Activated naive CD8-positive, alpha-beta T cell (primary cell): ENCODE results near the gene FBXL19.

Experiments
- H3K27ac Mint-ChIP-seq: one replicate; pipeline ENCODE4 v1.8.0; 2021; ENCODE audit warnings: mixed read lengths
- H3K27me3 Mint-ChIP-seq: one replicate; pipeline ENCODE4 v1.8.0; 2021; ENCODE audit warnings: mixed read lengths
- H3K36me3 Mint-ChIP-seq: one replicate; pipeline ENCODE4 v1.8.0; 2021; ENCODE audit warnings: mixed read lengths
- H3K4me1 Mint-ChIP-seq: one replicate; pipeline ENCODE4 v1.8.0; 2021; ENCODE audit warnings: low read depth, mixed read lengths
- H3K4me3 Mint-ChIP-seq: one replicate; pipeline ENCODE4 v1.8.0; 2021; ENCODE audit warnings: mild to moderate bottlenecking, mixed read lengths
- H3K9me3 Mint-ChIP-seq: one replicate; pipeline ENCODE4 v1.8.0; 2021; ENCODE audit warnings: low read depth, mixed read lengths

FBXL19 gene

GRCh38 chr16:30902029-30902972 lies 21.1 kb upstream of the FBXL19 start:
- peak overlapping the region; percentile 98 for H3K27ac Mint-ChIP-seq
- H3K4me3 Mint-ChIP-seq = peak overlapping the region; percentile 94
- peaks cover 4% of the 10 kb centered on the region for H3K9me3 Mint-ChIP-seq
- no peaks in the 10 kb centered on the region for H3K27me3 Mint-ChIP-seq
- H3K36me3 Mint-ChIP-seq = peaks cover 3% of the 10 kb centered on the region
- peaks cover 29% of the 10 kb centered on the region for H3K4me1 Mint-ChIP-seq

DNA sequence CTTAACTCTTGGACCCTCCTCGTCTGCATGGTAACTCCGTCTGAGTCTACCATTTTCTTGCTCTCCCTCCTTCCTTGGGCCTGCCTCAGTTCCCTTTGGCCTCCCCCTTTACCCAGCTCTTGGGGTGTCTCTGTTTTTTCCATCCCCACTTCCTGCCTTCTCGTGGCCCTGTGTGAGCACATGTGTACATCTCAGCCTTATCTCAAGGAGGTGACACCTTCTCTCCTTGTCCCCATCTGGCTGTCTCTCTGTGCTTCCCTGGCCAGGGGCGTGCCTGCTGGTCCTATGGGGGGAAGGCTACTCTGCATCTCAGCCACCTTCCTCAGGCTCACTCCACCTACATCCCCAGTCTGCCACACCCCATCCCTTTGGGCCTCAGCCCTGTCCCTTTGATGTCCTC lies 20.4 kb upstream of the FBXL19 start:
- Mint-ChIP-seq H3K36me3 (peaks cover 3% of the 10 kb centered on the region), H3K27me3 (no peaks in the 10 kb centered on the region), H3K27ac (peak overlapping the region; percentile 98), H3K4me3 (peak overlapping the region; percentile 94), H3K9me3 (peaks cover 4% of the 10 kb centered on the region), H3K4me1 (peaks cover 32% of the 10 kb centered on the region)

DNA sequence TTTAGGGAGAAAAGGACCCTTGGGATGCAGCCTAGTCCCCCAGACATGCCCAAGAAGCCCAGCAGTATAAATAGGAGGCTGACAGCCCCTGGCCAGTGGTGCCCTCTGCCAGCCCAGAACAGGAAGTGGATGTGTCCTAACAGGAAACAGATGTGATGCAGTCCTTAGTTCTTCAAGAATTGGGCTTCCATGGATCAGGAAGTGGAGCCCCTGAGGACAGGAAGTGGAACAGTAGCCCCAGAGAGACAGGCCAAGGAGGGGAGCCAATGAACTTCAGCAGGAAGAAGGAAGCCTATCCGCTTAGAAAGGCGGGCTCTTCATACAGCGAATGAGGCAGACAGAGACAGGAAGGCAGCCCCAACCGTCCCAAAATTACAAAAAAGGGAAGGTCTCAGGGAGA lies 19.8 kb upstream of the FBXL19 start:
- H3K9me3 Mint-ChIP-seq = peaks cover 4% of the 10 kb centered on the region
- H3K4me3 Mint-ChIP-seq = no peak overlapping the region
- peaks cover 32% of the 10 kb centered on the region for H3K4me1 Mint-ChIP-seq
- H3K27ac Mint-ChIP-seq = peak overlapping the region; percentile 93
- no peaks in the 10 kb centered on the region for H3K27me3 Mint-ChIP-seq
- peaks cover 3% of the 10 kb centered on the region for H3K36me3 Mint-ChIP-seq

- Mint-ChIP-seq H3K4me3 (no peak overlapping the region), H3K27ac (no peak overlapping the region), H3K9me3 (peaks cover 4% of the 10 kb centered on the region), H3K27me3 (no peaks in the 10 kb centered on the region), H3K36me3 (peaks cover 3% of the 10 kb centered on the region), H3K4me1 (peaks cover 35% of the 10 kb centered on the region)
Observed at GRCh38 chr16:30904114-30904780, 19.1 kb upstream of the FBXL19 start.

DNA sequence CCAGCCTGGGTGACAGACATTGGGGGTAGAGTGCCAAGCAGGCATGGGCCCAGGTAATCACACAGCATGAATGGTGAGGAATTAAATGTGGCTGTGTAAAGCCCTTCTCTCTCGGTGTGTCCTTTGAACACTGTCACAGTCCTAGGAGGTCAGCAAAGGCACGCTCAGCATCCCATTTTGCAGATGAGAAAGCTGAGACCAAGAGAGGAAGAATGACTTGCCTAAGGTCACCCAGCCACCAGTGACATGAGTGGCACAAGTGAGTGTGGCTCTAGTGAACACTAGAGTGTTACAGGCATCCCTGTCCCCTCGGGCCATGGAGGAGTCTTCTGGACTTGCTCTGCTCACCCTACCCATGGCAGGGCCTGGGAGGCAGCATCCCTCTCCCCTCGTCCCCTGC lies 16.3 kb upstream of the FBXL19 start:
- no peak overlapping the region for H3K27ac Mint-ChIP-seq

GRCh38 chr16:30910427-30911029 lies 12.8 kb upstream of the FBXL19 start:
- no peak overlapping the region for H3K27ac Mint-ChIP-seq
- no peaks in the 10 kb centered on the region for H3K9me3 Mint-ChIP-seq
- H3K36me3 Mint-ChIP-seq = no peaks in the 10 kb centered on the region
- peaks cover 11% of the 10 kb centered on the region for H3K4me1 Mint-ChIP-seq
- no peaks in the 10 kb centered on the region for H3K27me3 Mint-ChIP-seq
- no peak overlapping the region for H3K4me3 Mint-ChIP-seq

More for the DNA sequence above, 16.3 kb upstream of the FBXL19 start:
- no peaks in the 10 kb centered on the region for H3K27me3 Mint-ChIP-seq
- H3K4me1 Mint-ChIP-seq = peaks cover 26% of the 10 kb centered on the region
- H3K9me3 Mint-ChIP-seq = peaks cover 4% of the 10 kb centered on the region
- no peak overlapping the region for H3K4me3 Mint-ChIP-seq
- H3K36me3 Mint-ChIP-seq = peaks cover 3% of the 10 kb centered on the region

DNA sequence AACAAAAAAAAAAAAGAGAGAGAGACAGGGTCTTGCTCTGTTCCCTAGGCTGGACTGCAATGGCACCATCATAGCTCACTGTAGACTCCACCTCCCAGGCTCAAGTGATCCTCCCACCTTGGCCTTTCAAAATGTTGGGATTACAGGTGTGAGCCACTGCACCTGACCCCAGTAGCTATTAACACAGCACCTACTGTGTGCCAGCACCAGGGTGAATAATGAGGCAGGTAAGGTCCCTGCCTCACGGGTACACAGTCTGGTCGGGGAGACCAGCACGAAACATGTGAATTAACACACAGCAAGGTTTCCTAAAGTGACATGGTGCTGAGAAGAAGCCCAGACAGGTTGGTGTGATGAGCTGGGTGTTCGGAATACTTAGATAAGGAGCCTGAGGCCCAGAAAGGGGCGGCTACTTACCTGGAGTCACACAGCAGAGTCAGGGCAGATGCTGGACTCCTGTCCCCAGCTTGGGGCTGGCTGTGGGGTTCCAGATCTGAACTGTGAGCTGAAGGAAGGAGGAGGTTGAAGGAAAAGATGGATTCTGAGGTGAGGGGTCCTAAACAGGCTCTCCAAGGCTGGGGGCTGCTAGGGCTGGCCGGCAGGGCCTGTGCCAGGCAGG lies 10.5 kb upstream of the FBXL19 start:
- H3K27me3 Mint-ChIP-seq = no peaks in the 10 kb centered on the region
- H3K4me3 Mint-ChIP-seq = no peak overlapping the region
- no peaks in the 10 kb centered on the region for H3K9me3 Mint-ChIP-seq
- H3K36me3 Mint-ChIP-seq = no peaks in the 10 kb centered on the region
- peaks cover 4% of the 10 kb centered on the region for H3K4me1 Mint-ChIP-seq
- H3K27ac Mint-ChIP-seq = no peak overlapping the region

DNA sequence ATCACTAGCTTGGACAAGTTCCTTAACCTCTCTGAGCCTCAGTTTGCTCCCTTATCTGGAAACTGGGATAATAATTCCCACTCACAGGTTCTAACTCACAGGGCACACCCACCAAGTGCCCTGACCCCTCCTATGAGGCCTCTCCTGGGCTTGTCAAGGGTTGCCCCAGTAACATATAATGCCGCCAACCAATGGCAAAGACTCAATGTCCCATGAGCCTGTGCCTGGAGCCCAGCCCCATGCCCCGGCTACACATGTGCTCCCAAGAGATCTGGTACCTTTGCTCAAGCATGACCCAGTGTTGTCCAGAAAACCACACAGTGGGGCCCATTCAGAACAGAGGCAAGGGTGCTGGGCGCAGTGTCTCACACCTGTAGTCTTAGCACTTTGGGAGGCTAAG lies 8.5 kb upstream of the FBXL19 start:
- no peaks in the 10 kb centered on the region for H3K4me1 Mint-ChIP-seq
- H3K4me3 Mint-ChIP-seq = no peak overlapping the region
- no peaks in the 10 kb centered on the region for H3K9me3 Mint-ChIP-seq
- H3K27me3 Mint-ChIP-seq = no peaks in the 10 kb centered on the region
- no peaks in the 10 kb centered on the region for H3K36me3 Mint-ChIP-seq
- H3K27ac Mint-ChIP-seq = no peak overlapping the region

DNA sequence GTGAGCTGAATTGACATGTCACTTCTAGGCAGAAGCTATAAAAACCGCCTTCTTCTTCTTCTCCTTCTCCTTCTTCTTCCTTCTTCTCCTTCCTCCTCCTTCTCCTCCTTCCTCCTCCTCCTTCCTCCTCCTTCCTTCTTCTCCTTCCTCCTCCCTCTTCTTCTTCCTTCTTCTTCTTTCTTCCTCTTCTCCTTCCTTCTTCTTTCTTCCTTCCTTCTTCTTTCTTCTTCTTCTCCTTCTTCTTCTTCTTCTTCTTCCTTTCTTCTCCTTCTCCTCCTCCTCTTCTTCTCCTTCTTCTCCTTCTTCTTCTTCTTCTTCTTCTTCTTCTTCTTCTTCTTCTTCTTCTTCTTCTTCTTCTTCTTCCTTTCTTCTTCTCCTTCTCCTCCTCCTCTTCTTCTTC lies 4.8 kb upstream of the FBXL19 start:
- H3K27me3 Mint-ChIP-seq = no peaks in the 10 kb centered on the region
- no peaks in the 10 kb centered on the region for H3K9me3 Mint-ChIP-seq
- peaks cover 2% of the 10 kb centered on the region for H3K4me1 Mint-ChIP-seq
- no peaks in the 10 kb centered on the region for H3K36me3 Mint-ChIP-seq
- no peak overlapping the region for H3K27ac Mint-ChIP-seq
- no peak overlapping the region for H3K4me3 Mint-ChIP-seq

GRCh38 chr16:30920891-30921290 lies 2.5 kb upstream of the FBXL19 start:
- Mint-ChIP-seq H3K9me3 (no peaks in the 10 kb centered on the region), H3K27ac (no peak overlapping the region), H3K4me3 (peak overlapping the region; percentile 99), H3K36me3 (no peaks in the 10 kb centered on the region), H3K4me1 (peaks cover 5% of the 10 kb centered on the region), H3K27me3 (no peaks in the 10 kb centered on the region)

- H3K36me3 Mint-ChIP-seq = no peaks in the 10 kb centered on the region
- H3K4me1 Mint-ChIP-seq = peaks cover 5% of the 10 kb centered on the region
- no peaks in the 10 kb centered on the region for H3K27me3 Mint-ChIP-seq
- H3K4me3 Mint-ChIP-seq = peak overlapping the region; percentile 99
- no peaks in the 10 kb centered on the region for H3K9me3 Mint-ChIP-seq
- no peak overlapping the region for H3K27ac Mint-ChIP-seq
Observed at GRCh38 chr16:30921459-30921747, 2.0 kb upstream of the FBXL19 start.

DNA sequence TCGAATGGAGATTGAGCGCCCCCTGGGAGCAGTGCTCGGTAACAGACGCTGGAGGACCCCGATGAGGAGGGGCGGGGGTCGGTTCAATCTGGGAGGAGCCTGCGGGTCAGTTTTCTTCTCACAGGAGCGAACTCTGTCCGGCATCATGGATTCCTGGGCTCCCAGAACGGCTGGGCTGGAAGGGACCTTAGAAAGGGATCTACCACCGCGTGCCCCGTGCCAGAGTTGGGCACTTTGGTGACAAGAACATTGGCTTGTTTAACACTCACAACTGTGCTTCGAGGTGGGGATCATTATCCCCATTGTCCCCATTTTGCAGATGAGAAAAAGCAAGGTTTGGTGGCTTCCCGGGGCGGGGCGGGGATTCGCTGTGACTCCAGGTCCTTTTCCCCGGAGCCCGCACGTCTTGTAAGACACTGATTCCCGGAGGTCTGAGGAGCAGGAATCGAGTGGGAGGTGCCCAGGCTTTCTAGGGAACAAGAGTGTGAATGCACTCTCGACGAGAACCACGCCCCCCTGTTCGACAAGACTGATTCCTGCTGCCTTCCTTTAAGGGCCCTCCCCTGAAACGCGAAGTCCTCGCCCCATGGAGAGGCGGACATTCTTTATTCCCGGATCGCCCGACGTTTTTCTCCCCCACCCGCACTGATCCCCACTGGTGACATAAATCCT lies 1.5 kb upstream of the FBXL19 start:
- no peaks in the 10 kb centered on the region for H3K36me3 Mint-ChIP-seq
- peak overlapping the region; percentile 100 for H3K27ac Mint-ChIP-seq
- H3K4me3 Mint-ChIP-seq = peak overlapping the region; percentile 99
- no peaks in the 10 kb centered on the region for H3K9me3 Mint-ChIP-seq
- no peaks in the 10 kb centered on the region for H3K27me3 Mint-ChIP-seq
- H3K4me1 Mint-ChIP-seq = peaks cover 5% of the 10 kb centered on the region

DNA sequence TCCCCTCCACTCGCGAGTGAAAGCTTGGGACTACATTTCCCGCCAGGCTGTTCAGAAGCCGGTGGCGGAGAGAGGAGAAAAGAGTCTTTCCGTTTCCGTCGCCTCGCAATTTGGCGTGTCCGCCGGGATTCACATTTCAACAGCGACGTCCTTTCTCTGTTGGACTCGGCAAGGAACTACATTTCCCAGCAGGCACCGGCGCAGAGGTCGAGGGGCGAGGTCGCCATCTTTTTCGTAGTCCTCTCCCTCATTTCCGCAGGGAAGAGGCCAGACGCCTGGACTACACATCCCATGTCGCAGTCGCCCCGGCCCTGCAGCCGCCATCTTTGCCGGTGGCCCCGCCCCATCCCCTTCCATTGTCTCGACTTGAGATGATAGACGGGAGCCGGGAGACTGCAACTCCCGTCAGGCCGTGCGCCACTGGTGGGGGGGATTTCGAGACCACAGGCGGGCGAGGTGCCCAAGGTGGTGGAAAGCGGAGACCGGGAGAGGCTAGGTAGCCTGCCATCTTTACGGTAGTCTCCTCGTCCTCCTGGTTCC lies 882 bp upstream of the FBXL19 start:
- H3K27me3 Mint-ChIP-seq = no peaks in the 10 kb centered on the region
- H3K9me3 Mint-ChIP-seq = no peaks in the 10 kb centered on the region
- H3K4me3 Mint-ChIP-seq = peak overlapping the region; percentile 99
- H3K36me3 Mint-ChIP-seq = no peaks in the 10 kb centered on the region
- peak overlapping the region; percentile 100 for H3K27ac Mint-ChIP-seq
- H3K4me1 Mint-ChIP-seq = peaks cover 7% of the 10 kb centered on the region

DNA sequence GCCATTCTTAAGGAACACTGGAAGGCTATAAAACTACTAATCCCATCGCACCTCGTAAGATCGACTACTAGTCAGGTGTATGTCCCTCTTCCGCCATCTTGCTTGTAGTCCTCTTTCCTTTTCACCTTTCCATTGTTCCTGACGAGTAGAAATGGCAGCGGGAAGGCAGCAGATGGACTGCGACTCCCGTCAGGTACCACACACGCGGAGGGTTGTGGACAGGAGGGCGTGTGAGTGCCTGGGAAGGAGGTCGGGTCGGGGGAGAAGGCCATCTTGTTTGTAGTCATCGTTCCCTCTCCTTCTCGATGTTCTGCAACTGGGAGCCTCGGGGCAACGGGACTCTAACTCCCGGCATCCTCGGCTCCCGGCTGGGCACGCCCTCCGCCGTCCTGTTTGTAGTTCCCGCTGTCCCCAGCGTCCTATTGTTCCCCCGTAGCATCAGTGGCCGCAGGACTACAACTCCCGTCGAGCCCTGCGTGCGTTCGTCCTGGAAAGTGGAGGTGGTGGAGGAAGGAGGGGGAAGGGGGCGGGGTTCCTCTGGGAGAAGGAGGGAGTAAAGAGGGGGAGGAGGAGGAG lies 324 bp upstream of the FBXL19 start:
- H3K9me3 Mint-ChIP-seq = no peaks in the 10 kb centered on the region
- H3K27me3 Mint-ChIP-seq = no peaks in the 10 kb centered on the region
- peak overlapping the region; percentile 99 for H3K4me3 Mint-ChIP-seq
- H3K4me1 Mint-ChIP-seq = peaks cover 7% of the 10 kb centered on the region
- H3K36me3 Mint-ChIP-seq = no peaks in the 10 kb centered on the region
- H3K27ac Mint-ChIP-seq = peak overlapping the region; percentile 100
